Neutrophil (primary cell): ENCODE data around the gene SERPINI1.

ENCODE experiments used
- H3K27ac ChIP-seq: fragments of 200-600 bp; sonication (generic); 2 replicates; pipeline ENCODE4 v1.5.1; 2016; ENCODE audit warnings: mild to moderate bottlenecking, moderate library complexity
- H3K27me3 ChIP-seq: fragments of 200-600 bp; sonication (generic); 2 replicates; pipeline ENCODE4 v1.6.0; 2016; ENCODE audit warnings: mild to moderate bottlenecking
- H3K36me3 ChIP-seq: fragments of 200-600 bp; sonication (generic); 2 replicates; pipeline ENCODE4 v1.5.1; 2017
- H3K4me1 ChIP-seq, 2 experiments: fragments of 200-600 bp in 1 of 2; sonication (generic) in 1 of 2; 1 replicate in 1 of 2; 2 replicates in 1 of 2; pipeline versions ENCODE4 v1.5.1 to v1.6.1; 2013 to 2016; ENCODE audit warnings: low read depth in 1 of 2, low read length in 1 of 2, mild to moderate bottlenecking in 1 of 2, moderate library complexity in 1 of 2; ENCODE audit not compliant: control insufficient read depth in 1 of 2, insufficient read depth in 1 of 2
- H3K4me3 ChIP-seq, 2 experiments: fragments of 200-600 bp in 1 of 2; sonication (generic) in 1 of 2; 1 replicate in 1 of 2; 2 replicates in 1 of 2; pipeline ENCODE4 v1.5.1; 2013 to 2016; ENCODE audit warnings: low read depth in 1 of 2, low read length in 1 of 2, mild to moderate bottlenecking in 1 of 2, moderate library complexity in 1 of 2
- H3K9me3 ChIP-seq: fragments of 200-600 bp; sonication (generic); 2 replicates; pipeline ENCODE4 v1.5.1; 2016
- TF ChIP-seq, protein P1 (sequence below): fragments of 200-600 bp; sonication (generic); IDR thresholded peaks from 2 replicates; pipeline ENCODE4 v1.5.1; 2016; ENCODE audit warnings: antibody characterized with exemption

The SERPINI1 gene

DNA sequence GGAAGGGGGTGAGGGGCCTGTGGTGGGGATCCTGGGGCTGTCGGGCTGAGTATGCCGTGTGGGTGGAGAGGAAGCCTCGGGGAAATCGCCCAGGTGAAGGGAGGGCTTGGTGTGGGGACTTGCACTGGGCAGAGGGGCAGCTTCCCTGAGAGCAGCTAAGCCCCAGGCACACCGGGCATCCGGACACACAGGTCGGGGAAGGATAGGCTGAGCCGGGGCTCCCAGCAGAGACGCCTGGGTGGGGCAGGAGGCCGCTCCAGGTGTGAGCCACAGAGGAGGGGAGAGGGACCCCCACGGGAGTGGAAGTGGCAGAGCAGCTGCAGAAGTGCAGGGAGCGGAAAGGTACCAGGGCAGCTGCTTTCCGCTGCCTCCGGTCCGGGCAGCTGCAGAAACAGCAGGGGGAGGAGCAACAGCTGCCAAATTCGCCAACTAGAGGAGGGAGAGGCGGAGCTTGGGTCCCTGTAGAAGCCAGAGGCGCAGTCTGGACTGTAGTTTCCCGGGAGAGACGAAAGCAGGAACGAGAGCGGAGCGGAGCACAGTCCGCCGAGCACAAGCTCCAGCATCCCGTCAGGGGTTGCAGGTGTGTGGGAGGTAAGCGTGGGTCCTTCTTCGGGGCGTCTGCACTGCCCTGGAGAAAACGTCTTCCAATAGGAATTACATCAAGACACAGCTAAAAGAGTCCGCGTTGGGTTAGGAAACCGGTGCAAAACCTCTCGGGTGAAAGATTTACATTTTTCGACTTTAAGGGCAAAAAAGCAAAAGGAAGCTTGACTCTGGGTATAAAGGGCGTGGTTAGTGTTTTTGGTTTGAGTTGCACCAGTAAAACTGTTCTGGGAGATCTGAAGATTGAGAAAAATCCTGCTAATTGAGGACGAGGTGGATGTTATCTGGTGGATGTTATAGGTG is at the start of gene SERPINI1:
SERPINI1 (plus strand) TSS at position 489 of the 906 bp plus-strand sequence. CDS start 53,408 bp downstream, outside the sequence.
- TF ChIP-seq, protein P1, sequence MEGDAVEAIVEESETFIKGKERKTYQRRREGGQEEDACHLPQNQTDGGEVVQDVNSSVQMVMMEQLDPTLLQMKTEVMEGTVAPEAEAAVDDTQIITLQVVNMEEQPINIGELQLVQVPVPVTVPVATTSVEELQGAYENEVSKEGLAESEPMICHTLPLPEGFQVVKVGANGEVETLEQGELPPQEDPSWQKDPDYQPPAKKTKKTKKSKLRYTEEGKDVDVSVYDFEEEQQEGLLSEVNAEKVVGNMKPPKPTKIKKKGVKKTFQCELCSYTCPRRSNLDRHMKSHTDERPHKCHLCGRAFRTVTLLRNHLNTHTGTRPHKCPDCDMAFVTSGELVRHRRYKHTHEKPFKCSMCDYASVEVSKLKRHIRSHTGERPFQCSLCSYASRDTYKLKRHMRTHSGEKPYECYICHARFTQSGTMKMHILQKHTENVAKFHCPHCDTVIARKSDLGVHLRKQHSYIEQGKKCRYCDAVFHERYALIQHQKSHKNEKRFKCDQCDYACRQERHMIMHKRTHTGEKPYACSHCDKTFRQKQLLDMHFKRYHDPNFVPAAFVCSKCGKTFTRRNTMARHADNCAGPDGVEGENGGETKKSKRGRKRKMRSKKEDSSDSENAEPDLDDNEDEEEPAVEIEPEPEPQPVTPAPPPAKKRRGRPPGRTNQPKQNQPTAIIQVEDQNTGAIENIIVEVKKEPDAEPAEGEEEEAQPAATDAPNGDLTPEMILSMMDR = no peak
- Histone ChIP-seq H3K36me3 (no peaks in the 10 kb centered on the region), H3K27ac (peak within 1 kb of the TSS; percentile 92), H3K9me3 (no peaks in the 10 kb centered on the region), H3K4me1 (peaks cover 31 to 36% of the 10 kb centered on the region in 2 experiments), H3K4me3 (peak within 1 kb of the TSS; percentile 95), H3K27me3 (no peaks in the 10 kb centered on the region)

DNA sequence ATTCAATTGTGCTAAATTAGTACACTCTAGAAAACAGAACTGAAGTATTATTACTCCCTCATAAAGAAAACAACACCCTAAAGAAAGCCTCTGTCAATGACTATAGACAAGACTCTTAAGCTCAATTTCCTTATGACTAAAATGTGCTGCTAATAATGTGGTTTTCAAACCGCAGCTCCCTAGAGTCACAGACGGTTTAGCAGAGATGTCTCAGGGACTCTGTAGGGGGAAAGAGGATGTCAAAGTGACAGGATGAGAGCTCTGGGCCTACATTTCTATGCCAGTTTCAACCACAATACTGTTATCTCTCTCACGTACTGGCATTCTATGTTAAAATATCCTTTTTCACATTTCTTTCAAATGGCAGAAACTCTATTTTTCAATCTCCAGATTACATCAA is 44.2 kb upstream of the SERPINI1 start:
- H3K9me3 ChIP-seq = no peaks in the 10 kb centered on the region
- no peaks in the 10 kb centered on the region for H3K4me1 ChIP-seq
- H3K36me3 ChIP-seq = peaks cover 64% of the 10 kb centered on the region
- no peak overlapping the region for H3K27ac ChIP-seq
- no peak overlapping the region for H3K4me3 ChIP-seq
- TF ChIP-seq, protein P1 = no peak
- no peaks in the 10 kb centered on the region for H3K27me3 ChIP-seq

GRCh38 chr3:167694121-167694520 is 41.4 kb upstream of the SERPINI1 start:
- H3K9me3 ChIP-seq = no peaks in the 10 kb centered on the region
- no peaks in the 10 kb centered on the region for H3K4me1 ChIP-seq
- H3K27me3 ChIP-seq = no peaks in the 10 kb centered on the region
- peaks cover 50% of the 10 kb centered on the region for H3K36me3 ChIP-seq
- no peak overlapping the region for H3K4me3 ChIP-seq
- TF ChIP-seq, protein P1 = no peak
- H3K27ac ChIP-seq = no peak overlapping the region

- TF ChIP-seq, protein P1 = no peak
- H3K36me3 ChIP-seq = peaks cover 34% of the 10 kb centered on the region
Observed at GRCh38 chr3:167700046-167700445, 35.5 kb upstream of the SERPINI1 start.

GRCh38 chr3:167700926-167701325 is 34.6 kb upstream of the SERPINI1 start:
- Histone ChIP-seq H3K9me3 (no peaks in the 10 kb centered on the region), H3K27me3 (no peaks in the 10 kb centered on the region), H3K4me1 (no peaks in the 10 kb centered on the region), H3K4me3 (no peak overlapping the region), H3K36me3 (peaks cover 27% of the 10 kb centered on the region), H3K27ac (no peak overlapping the region)
- TF ChIP-seq, protein P1 = no peak

More at GRCh38 chr3:167700046-167700445, 35.5 kb upstream of the SERPINI1 start:
- Histone ChIP-seq H3K4me3 (no peak overlapping the region), H3K9me3 (no peaks in the 10 kb centered on the region), H3K4me1 (no peaks in the 10 kb centered on the region), H3K27me3 (no peaks in the 10 kb centered on the region), H3K27ac (no peak overlapping the region)
